Calu3 (cell line): ENCODE results near the gene MIA2. TPM values are rescaled to one million over a fixed set of nuclear protein-coding genes. Genes with fewer than 3 reads are reported as not detected.
"Not testable (repeated sequence)": the region's sequence is repeated elsewhere in the genome, so short reads cannot be mapped to it uniquely, and the experiment has no call there.

Experiments
- BruUV-seq: library from RNA; stranded (reverse); fragments of 400-500 nt; replicated peaks from 2 replicates; lab custom pipeline; 2021; lab: Mats Ljungman, UMichigan
- CTCF ChIA-PET: fragments of 300-600 bp; sonication (Branson Sonifier 250); formaldehyde crosslinking; loops from one replicate; lab custom pipeline; 2022; ENCODE audit warnings: antibody characterized with exemption; lab: Charles Lee
- DNase-seq: peaks from one replicate; pipeline ENCODE4 v3.0.0; 2022
- H3K27ac Mint-ChIP-seq: one replicate; pipeline ENCODE4 v1.8.0; 2022; ENCODE audit warnings: mixed read lengths; ENCODE audit not compliant: unreplicated experiment
- H3K27me3 Mint-ChIP-seq: one replicate; pipeline ENCODE4 v1.8.0; 2022; ENCODE audit warnings: mixed read lengths; ENCODE audit not compliant: unreplicated experiment
- H3K36me3 Mint-ChIP-seq: one replicate; pipeline ENCODE4 v1.8.0; 2022; ENCODE audit warnings: mild to moderate bottlenecking, moderate library complexity, mixed read lengths; ENCODE audit not compliant: insufficient read depth, unreplicated experiment
- H3K4me1 Mint-ChIP-seq: one replicate; pipeline ENCODE4 v1.8.0; 2022; ENCODE audit warnings: mild to moderate bottlenecking, low read depth, mixed read lengths; ENCODE audit not compliant: unreplicated experiment
- H3K4me3 Mint-ChIP-seq: one replicate; pipeline ENCODE4 v1.8.0; 2022; ENCODE audit warnings: mild to moderate bottlenecking, low read depth, moderate library complexity, mixed read lengths; ENCODE audit not compliant: unreplicated experiment
- H3K9me3 Mint-ChIP-seq: one replicate; pipeline ENCODE4 v1.8.0; 2022; ENCODE audit warnings: low read depth, mixed read lengths; ENCODE audit not compliant: unreplicated experiment
- intact Hi-C: fragments of 100-400 bp; cut with micrococcal nuclease; formaldehyde crosslinking; loops from one replicate; pipeline ENCODE4 v1.10.0; 2022; ENCODE audit not compliant: unreplicated experiment
- total RNA-seq: library from RNA; stranded (reverse); gene quantifications from 2 replicates; pipeline ENCODE4 v1.2.3, GENCODE V29; 2022
- TF ChIP-seq, protein P1 (sequence below): fragments of 200-600 bp; IDR thresholded peaks from one replicate; pipeline ENCODE4 v1.8.0; 2022; ENCODE audit warnings: antibody characterized with exemption; ENCODE audit not compliant: unreplicated experiment

Gene MIA2
- total RNA-seq, 1 experiment from 2014 or later, result 49.1 TPM

DNA sequence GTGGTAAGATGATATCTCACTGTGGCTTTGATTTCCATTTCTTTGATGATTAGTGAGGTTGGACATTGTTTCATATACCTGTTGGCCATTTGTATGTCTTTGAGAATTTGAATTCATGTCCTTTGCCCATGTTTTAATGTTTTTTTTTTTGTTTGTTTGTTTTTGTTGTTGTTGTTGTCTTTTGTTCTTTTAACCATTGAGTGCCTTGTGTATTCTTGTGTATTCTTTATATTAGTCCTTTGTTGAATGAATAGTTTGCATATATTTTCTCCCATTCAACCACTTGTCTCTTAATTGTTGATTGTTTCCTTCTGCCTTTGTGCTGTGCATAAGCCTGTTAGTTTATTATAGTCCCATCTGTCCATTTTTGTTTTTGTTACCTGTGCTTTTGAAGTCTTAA lies 126.6 kb downstream of the MIA2 start:
- peaks cover 7% of the 10 kb centered on the region for H3K36me3 Mint-ChIP-seq
- CTCF ChIA-PET, result interaction anchor here (0.7 kb wide), 1 partner anchor 139 kb away, joined by 4 read pairs; no protein-coding TSS in a partner anchor

DNA sequence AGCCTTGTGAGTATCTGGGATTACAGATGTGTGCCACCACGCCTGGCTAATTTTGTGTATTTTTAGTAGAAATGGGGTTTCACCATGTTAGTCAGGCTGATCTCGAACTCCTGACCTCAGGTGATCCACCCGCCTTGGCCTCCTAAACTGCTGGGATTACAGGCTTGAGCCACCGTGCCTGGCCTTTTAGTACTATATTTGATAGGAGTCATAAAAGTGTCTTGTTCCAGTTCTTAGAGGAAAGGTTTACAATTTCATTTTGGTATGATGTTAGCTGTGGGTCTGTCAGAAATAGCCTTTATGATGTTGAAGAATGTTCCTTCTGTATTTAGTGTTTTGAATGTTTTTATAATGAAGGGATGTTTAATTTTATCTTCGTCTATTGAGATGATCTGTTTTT lies 127.8 kb downstream of the MIA2 start:
- H3K4me3 Mint-ChIP-seq, H3K9me3 Mint-ChIP-seq, H3K27ac Mint-ChIP-seq, DNase-seq, BruUV-seq, intact Hi-C loops, H3K27me3 Mint-ChIP-seq, H3K4me1 Mint-ChIP-seq, CTCF ChIA-PET: not testable (repeated sequence)
- H3K36me3 Mint-ChIP-seq, result peaks cover 12% of the 10 kb centered on the region

More for the DNA sequence above, 126.6 kb downstream of the MIA2 start:
- Mint-ChIP-seq H3K27me3 (no peaks in the 10 kb centered on the region), H3K4me1 (no peaks in the 10 kb centered on the region), H3K4me3 (no peak overlapping the region), H3K27ac (no peak overlapping the region), H3K9me3 (no peaks in the 10 kb centered on the region)
- intact Hi-C loops, result no loop called here
- no TSS peak for BruUV-seq
- no peak for DNase-seq
- TF ChIP-seq, protein P1, sequence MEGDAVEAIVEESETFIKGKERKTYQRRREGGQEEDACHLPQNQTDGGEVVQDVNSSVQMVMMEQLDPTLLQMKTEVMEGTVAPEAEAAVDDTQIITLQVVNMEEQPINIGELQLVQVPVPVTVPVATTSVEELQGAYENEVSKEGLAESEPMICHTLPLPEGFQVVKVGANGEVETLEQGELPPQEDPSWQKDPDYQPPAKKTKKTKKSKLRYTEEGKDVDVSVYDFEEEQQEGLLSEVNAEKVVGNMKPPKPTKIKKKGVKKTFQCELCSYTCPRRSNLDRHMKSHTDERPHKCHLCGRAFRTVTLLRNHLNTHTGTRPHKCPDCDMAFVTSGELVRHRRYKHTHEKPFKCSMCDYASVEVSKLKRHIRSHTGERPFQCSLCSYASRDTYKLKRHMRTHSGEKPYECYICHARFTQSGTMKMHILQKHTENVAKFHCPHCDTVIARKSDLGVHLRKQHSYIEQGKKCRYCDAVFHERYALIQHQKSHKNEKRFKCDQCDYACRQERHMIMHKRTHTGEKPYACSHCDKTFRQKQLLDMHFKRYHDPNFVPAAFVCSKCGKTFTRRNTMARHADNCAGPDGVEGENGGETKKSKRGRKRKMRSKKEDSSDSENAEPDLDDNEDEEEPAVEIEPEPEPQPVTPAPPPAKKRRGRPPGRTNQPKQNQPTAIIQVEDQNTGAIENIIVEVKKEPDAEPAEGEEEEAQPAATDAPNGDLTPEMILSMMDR, result no peak

DNA sequence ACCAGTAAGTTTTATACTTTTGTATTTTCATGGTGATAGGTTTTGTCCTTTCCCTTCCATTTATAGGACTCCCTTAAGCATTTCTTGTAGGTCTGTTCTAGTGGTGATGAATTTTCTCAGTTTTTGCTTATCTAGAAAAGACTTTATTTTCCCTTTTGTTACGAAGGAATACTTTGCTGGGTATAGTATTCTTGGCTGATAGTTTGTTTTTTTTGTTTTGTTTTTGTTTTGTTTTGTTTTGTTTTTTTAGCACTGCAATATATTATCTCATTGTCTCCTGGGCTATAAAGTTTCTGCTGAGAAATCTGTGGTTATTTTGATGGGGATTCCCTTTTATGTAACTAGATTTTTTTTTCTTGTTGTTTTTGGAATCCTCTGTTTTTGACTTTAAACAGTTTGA lies 130.8 kb downstream of the MIA2 start:
- intact Hi-C loops, result no loop called here
- DNase-seq, result no peak
- CTCF ChIA-PET, result no interaction called here
- Mint-ChIP-seq H3K27me3 (no peaks in the 10 kb centered on the region), H3K4me3 (no peak overlapping the region), H3K36me3 (peaks cover 12% of the 10 kb centered on the region), H3K27ac (no peak overlapping the region), H3K9me3 (no peaks in the 10 kb centered on the region), H3K4me1 (peaks cover 9% of the 10 kb centered on the region)
- no TSS peak for BruUV-seq
- TF ChIP-seq, protein P1, result no peak

DNA sequence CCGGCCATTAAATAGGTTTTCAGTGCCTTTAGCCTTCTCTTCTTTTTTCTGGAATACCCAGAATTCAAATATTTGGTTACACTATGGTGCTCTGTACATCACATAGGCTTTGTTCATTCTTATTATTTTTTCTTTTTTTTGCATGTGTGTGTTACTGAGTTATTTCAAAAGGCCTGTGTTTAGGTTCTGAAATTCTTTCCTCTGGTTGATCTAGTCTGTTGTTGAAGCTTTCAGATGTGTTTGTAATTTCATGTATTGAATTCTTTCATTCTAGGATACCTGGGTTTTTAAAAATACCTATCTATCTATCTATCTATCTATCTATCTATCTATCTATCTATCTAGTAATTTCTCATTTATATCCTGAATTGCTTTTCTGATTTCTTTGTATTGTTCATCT lies 131.6 kb downstream of the MIA2 start:
- H3K27me3 Mint-ChIP-seq, result no peaks in the 10 kb centered on the region
- TF ChIP-seq, protein P1, result no peak
- no TSS peak for BruUV-seq
- H3K9me3 Mint-ChIP-seq, result no peaks in the 10 kb centered on the region
- no peak for DNase-seq
- CTCF ChIA-PET, result no interaction called here
- peaks cover 9% of the 10 kb centered on the region for H3K4me1 Mint-ChIP-seq
- H3K36me3 Mint-ChIP-seq, result peaks cover 12% of the 10 kb centered on the region
- H3K27ac Mint-ChIP-seq, result no peak overlapping the region
- no peak overlapping the region for H3K4me3 Mint-ChIP-seq
- intact Hi-C loops, result loop anchor here (5.0 kb wide), 2 partner anchors 98 to 193 kb away; partner anchors contain the start of gene TRAPPC6B
